Endothelial cell (in vitro differentiated cells): ENCODE measurements around the gene CSPG5. TPM values are rescaled to one million over a fixed set of nuclear protein-coding genes. Genes with fewer than 3 reads are reported as not detected.

Experiments used
- DNase-seq: peaks from one replicate; pipeline ENCODE4 v3.0.0; 2021; ENCODE audit warnings: low spot score
- H3K27ac Mint-ChIP-seq: one replicate; pipeline ENCODE4 v1.8.0; 2021; ENCODE audit warnings: mixed read lengths, inconsistent platforms; ENCODE audit not compliant: unreplicated experiment
- H3K27me3 Mint-ChIP-seq: one replicate; pipeline ENCODE4 v1.8.0; 2021; ENCODE audit warnings: mild to moderate bottlenecking, moderate library complexity, mixed read lengths, inconsistent platforms; ENCODE audit not compliant: unreplicated experiment
- H3K36me3 Mint-ChIP-seq: one replicate; pipeline ENCODE4 v1.8.0; 2021; ENCODE audit warnings: mild to moderate bottlenecking, low read depth, mixed read lengths, inconsistent platforms; ENCODE audit not compliant: unreplicated experiment
- H3K4me1 Mint-ChIP-seq: one replicate; pipeline ENCODE4 v1.8.0; 2021; ENCODE audit warnings: mild to moderate bottlenecking, mixed read lengths, inconsistent platforms; ENCODE audit not compliant: unreplicated experiment
- H3K4me3 Mint-ChIP-seq: one replicate; pipeline ENCODE4 v1.8.0; 2021; ENCODE audit warnings: mild to moderate bottlenecking, mixed read lengths, inconsistent platforms; ENCODE audit not compliant: unreplicated experiment
- H3K9me3 Mint-ChIP-seq: one replicate; pipeline ENCODE4 v1.8.0; 2021; ENCODE audit warnings: mixed read lengths, inconsistent platforms; ENCODE audit not compliant: unreplicated experiment
- CTCF ChIP-seq: fragments of 200-600 bp; sonication (generic); IDR thresholded peaks from one replicate; pipeline ENCODE4 v1.5.0; 2021; ENCODE audit warnings: antibody characterized with exemption; ENCODE audit not compliant: unreplicated experiment
- long read RNA-seq: library from polyadenylated mRNA; unstranded; transcript quantifications from one replicate; pipeline ENCODE4 v2.0.0, GENCODE V29; 2020; ENCODE audit not compliant: unreplicated experiment
- total RNA-seq: library from RNA; stranded (reverse); fragmentation: NEBNext Ultra II Directional; extraction: Animal tissue kit (Norgen Biotek cat#: 25700); gene quantifications from one replicate; pipeline ENCODE4 v1.2.1, GENCODE V29; 2021; ENCODE audit not compliant: unreplicated experiment

Gene CSPG5
- total RNA-seq = 0.23 TPM
- long read RNA-seq = 0 reads

- DNase-seq = peak; percentile 35
- H3K36me3 Mint-ChIP-seq = peaks cover 10% of the 10 kb centered on the region
- TF ChIP-seq CTCF = no peak
- no peaks in the 10 kb centered on the region for H3K4me1 Mint-ChIP-seq
- peak within 1 kb of the TSS; percentile 69 for H3K4me3 Mint-ChIP-seq
- no peak within 1 kb of the TSS for H3K27ac Mint-ChIP-seq
- H3K27me3 Mint-ChIP-seq = peaks cover 20% of the 10 kb centered on the region
- H3K9me3 Mint-ChIP-seq = no peaks in the 10 kb centered on the region
Observed at GRCh38 chr3:47578691-47579632, at the start of gene CSPG5. Gene CSPG5 (minus strand): TSS chr3:47578865. CDS start chr3:47578693, 172 bp downstream.

GRCh38 chr3:47628426-47628825 is 49.8 kb upstream of the CSPG5 start:
- no peaks in the 10 kb centered on the region for H3K9me3 Mint-ChIP-seq
- DNase-seq = no peak
- no peaks in the 10 kb centered on the region for H3K4me1 Mint-ChIP-seq
- H3K4me3 Mint-ChIP-seq = no peak overlapping the region
- no peak overlapping the region for H3K27ac Mint-ChIP-seq
- no peak for TF ChIP-seq CTCF
- H3K27me3 Mint-ChIP-seq = no peaks in the 10 kb centered on the region
- peaks cover 33% of the 10 kb centered on the region for H3K36me3 Mint-ChIP-seq

- no peak for DNase-seq
- no peak for TF ChIP-seq CTCF
- Mint-ChIP-seq H3K36me3 (peaks cover 17% of the 10 kb centered on the region), H3K27ac (no peak overlapping the region), H3K4me1 (no peaks in the 10 kb centered on the region), H3K4me3 (no peak overlapping the region), H3K27me3 (no peaks in the 10 kb centered on the region), H3K9me3 (no peaks in the 10 kb centered on the region)
Observed at GRCh38 chr3:47622671-47623461, 44.2 kb upstream of the CSPG5 start.

- TF ChIP-seq CTCF = no peak
- Mint-ChIP-seq H3K9me3 (no peaks in the 10 kb centered on the region), H3K36me3 (peaks cover 21% of the 10 kb centered on the region), H3K4me3 (no peak overlapping the region), H3K4me1 (no peaks in the 10 kb centered on the region), H3K27me3 (no peaks in the 10 kb centered on the region), H3K27ac (no peak overlapping the region)
- DNase-seq = no peak
Observed at GRCh38 chr3:47617086-47618010, 38.7 kb upstream of the CSPG5 start.
